ENCODE measurements around the gene TRNT1. TPM values are rescaled to one million over a fixed set of nuclear protein-coding genes. Genes with fewer than 3 reads are reported as not detected.

The TRNT1 gene
- total RNA-seq, 1 experiment from 2014 or later = 21.4 TPM

DNA sequence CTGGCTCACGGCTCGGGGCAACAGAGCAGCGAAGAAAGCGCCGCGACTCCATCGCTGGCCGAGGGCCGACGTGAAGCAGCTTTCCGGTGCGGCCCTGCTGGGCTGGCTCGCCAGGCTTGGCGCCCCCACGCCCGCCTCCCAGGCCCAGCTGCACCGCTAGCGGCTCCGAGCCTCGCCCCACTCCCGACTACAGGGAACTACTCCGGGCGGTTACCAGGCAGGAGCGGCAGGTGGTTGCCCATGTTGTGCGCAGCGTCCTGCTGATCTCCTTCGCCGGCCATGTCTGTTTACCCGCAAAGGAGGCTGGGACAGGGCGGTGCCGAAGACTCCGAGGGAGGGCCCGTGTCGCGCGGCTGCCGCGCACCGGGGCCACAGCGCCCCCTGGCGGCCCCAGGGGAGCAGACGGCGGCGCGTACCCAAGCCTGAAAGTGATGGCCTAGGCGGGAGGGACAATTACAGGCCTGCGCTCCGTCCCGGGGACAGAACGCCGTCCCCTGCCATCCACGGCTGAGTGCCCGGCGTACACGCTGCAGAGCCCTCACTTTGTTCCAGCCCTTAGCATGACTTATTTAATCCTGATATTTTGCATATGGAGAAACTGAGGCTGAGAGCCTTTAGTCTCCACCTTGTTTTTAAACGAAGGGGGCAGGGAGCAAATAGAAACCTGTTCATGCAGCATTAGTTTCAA is 52.8 kb downstream of the TRNT1 start, which contains the start of gene CRBN:
Gene CRBN, minus strand, starts transcription at position 285 of the 688 bp plus-strand sequence. Its CDS starts 4 bp downstream, at position 281.
- ATAC-seq (peak; percentile 99), DNase-seq (ENCODE audit: low read depth, low spot score) (peak; percentile 59)
- CTCF ChIA-PET = no interaction called here
- no peaks in the 10 kb centered on the region for H3K9me2 ChIP-seq (ENCODE audit: insufficient read depth)
- H3K9ac ChIP-seq (ENCODE audit: low read length) = peak within 1 kb of the TSS; percentile 72
- H3K4me1 ChIP-seq (ENCODE audit: control insufficient read depth in 1 of 2, insufficient read depth in 2 of 2, low read length in 2 of 2) = peaks cover 6 to 14% of the 10 kb centered on the region in 2 experiments; a peak in 3 of 4 replicates
- peak within 1 kb of the TSS; percentile 79 for H3K4me2 ChIP-seq (ENCODE audit: low read length)
- H3K36me3 ChIP-seq (ENCODE audit: control insufficient read depth in 1 of 2, insufficient read depth in 2 of 2, low read length in 2 of 2) = peaks cover 0 to under 1% of the 10 kb centered on the region in 2 experiments; a peak in 1 of 4 replicates
- RAD21 ChIA-PET (ENCODE audit: low non-redundant PET in 1 of 2, low total read pairs in 2 of 2, uncharacterized antibody in 2 of 2, unreplicated experiment in 2 of 2) = no interaction called here
- H2AFZ ChIP-seq (ENCODE audit: low read depth, low read length, poor library complexity, severe bottlenecking) = peak within 1 kb of the TSS; percentile 83
- no peaks in the 10 kb centered on the region for H3K27me3 ChIP-seq (ENCODE audit: insufficient read depth, low read length)
- BruUV-seq (replicated peaks) = no TSS peak
- intact Hi-C loops (cut with micrococcal nuclease) = no loop called here
- no peaks in the 10 kb centered on the region for H3K9me3 ChIP-seq (ENCODE audit: control insufficient read depth in 1 of 2, insufficient read depth in 1 of 2, low read depth in 1 of 2, low read length in 2 of 2)
- peak within 1 kb of the TSS; percentile 89 to 97 for H3K4me3 ChIP-seq (replicated peaks in 1 of 2; ENCODE audit: low read depth in 1 of 2, low read length in 2 of 2)
- H3K27ac ChIP-seq (ENCODE audit: low read depth, low read length) = peak within 1 kb of the TSS; percentile 44; the same call in 1 of the 2 replicates
- peaks cover 39% of the 10 kb centered on the region for H3K79me2 ChIP-seq (ENCODE audit: insufficient read depth, low read length)
- POLR2A ChIA-PET = no interaction called here
- H4K20me1 ChIP-seq (ENCODE audit: insufficient read depth) = no peaks in the 10 kb centered on the region
- TF ChIP-seq EZH2phosphoT487 (IDR thresholded peaks at IDR 0.05; ENCODE audit: borderline replicate concordance) (no peak), ZNF274 (IDR thresholded peaks at IDR 0.05; ENCODE audit: low read depth, low read length) (no peak), JUND (IDR thresholded peaks at IDR 0.05) (0 out of 2 replicates have a peak, but pooled peaks have one; percentile 15), TCF7L2 (IDR thresholded peaks at IDR 0.05; ENCODE audit: borderline replicate concordance, extremely low read depth, insufficient read depth, insufficient read length) (peak; percentile 47), RAD21 (IDR thresholded peaks at IDR 0.05; ENCODE audit: low read depth) (peak; percentile 58), POLR2A (IDR thresholded peaks at IDR 0.05; ENCODE audit: borderline replicate concordance, extremely low read depth, insufficient read depth, insufficient read length) (peak; percentile 66), EZH2 (IDR thresholded peaks at IDR 0.05) (no peak), ZFX (IDR thresholded peaks at IDR 0.05) (peak; percentile 84), CBX3 (IDR thresholded peaks at IDR 0.05; ENCODE audit: low read depth) (peak; percentile 90), SP1 (IDR thresholded peaks at IDR 0.05; ENCODE audit: low read depth) (peak; percentile 84), ELF1 (IDR thresholded peaks at IDR 0.05; ENCODE audit: borderline replicate concordance, low read depth) (peak; percentile 22; the same call in 1 of the 2 replicates), SIN3A (IDR thresholded peaks at IDR 0.05; ENCODE audit: low read depth) (peak; percentile 88), YY1 (IDR thresholded peaks at IDR 0.05; ENCODE audit: extremely low read depth, insufficient replicate concordance, low read depth, low read length) (peak; percentile 95), SRF (IDR thresholded peaks at IDR 0.05; ENCODE audit: low read depth) (peak; percentile 65; the same call in 1 of the 2 replicates)
- TF ChIP-seq, protein P1, sequence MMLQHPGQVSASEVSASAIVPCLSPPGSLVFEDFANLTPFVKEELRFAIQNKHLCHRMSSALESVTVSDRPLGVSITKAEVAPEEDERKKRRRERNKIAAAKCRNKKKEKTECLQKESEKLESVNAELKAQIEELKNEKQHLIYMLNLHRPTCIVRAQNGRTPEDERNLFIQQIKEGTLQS (IDR thresholded peaks at IDR 0.05) = no peak
- TF ChIP-seq, protein P2, sequence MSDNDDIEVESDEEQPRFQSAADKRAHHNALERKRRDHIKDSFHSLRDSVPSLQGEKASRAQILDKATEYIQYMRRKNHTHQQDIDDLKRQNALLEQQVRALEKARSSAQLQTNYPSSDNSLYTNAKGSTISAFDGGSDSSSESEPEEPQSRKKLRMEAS (IDR thresholded peaks at IDR 0.05) = peak; percentile 82
- TF ChIP-seq, protein P3, sequence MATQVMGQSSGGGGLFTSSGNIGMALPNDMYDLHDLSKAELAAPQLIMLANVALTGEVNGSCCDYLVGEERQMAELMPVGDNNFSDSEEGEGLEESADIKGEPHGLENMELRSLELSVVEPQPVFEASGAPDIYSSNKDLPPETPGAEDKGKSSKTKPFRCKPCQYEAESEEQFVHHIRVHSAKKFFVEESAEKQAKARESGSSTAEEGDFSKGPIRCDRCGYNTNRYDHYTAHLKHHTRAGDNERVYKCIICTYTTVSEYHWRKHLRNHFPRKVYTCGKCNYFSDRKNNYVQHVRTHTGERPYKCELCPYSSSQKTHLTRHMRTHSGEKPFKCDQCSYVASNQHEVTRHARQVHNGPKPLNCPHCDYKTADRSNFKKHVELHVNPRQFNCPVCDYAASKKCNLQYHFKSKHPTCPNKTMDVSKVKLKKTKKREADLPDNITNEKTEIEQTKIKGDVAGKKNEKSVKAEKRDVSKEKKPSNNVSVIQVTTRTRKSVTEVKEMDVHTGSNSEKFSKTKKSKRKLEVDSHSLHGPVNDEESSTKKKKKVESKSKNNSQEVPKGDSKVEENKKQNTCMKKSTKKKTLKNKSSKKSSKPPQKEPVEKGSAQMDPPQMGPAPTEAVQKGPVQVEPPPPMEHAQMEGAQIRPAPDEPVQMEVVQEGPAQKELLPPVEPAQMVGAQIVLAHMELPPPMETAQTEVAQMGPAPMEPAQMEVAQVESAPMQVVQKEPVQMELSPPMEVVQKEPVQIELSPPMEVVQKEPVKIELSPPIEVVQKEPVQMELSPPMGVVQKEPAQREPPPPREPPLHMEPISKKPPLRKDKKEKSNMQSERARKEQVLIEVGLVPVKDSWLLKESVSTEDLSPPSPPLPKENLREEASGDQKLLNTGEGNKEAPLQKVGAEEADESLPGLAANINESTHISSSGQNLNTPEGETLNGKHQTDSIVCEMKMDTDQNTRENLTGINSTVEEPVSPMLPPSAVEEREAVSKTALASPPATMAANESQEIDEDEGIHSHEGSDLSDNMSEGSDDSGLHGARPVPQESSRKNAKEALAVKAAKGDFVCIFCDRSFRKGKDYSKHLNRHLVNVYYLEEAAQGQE (IDR thresholded peaks at IDR 0.05; ENCODE audit: low read depth) = no peak
- TF ChIP-seq, protein P4, sequence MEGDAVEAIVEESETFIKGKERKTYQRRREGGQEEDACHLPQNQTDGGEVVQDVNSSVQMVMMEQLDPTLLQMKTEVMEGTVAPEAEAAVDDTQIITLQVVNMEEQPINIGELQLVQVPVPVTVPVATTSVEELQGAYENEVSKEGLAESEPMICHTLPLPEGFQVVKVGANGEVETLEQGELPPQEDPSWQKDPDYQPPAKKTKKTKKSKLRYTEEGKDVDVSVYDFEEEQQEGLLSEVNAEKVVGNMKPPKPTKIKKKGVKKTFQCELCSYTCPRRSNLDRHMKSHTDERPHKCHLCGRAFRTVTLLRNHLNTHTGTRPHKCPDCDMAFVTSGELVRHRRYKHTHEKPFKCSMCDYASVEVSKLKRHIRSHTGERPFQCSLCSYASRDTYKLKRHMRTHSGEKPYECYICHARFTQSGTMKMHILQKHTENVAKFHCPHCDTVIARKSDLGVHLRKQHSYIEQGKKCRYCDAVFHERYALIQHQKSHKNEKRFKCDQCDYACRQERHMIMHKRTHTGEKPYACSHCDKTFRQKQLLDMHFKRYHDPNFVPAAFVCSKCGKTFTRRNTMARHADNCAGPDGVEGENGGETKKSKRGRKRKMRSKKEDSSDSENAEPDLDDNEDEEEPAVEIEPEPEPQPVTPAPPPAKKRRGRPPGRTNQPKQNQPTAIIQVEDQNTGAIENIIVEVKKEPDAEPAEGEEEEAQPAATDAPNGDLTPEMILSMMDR (IDR thresholded peaks at IDR 0.05 in 2 of 3, conservative IDR thresholded peaks at IDR 0.05 in 1 of 3; ENCODE audit: borderline replicate concordance in 1 of 3, insufficient read depth in 1 of 3, low read depth in 2 of 3, low read length in 2 of 3) = peak; percentile 63 to 98 (median 96); a peak in 5 of 6 replicates
- TF ChIP-seq, protein P5, sequence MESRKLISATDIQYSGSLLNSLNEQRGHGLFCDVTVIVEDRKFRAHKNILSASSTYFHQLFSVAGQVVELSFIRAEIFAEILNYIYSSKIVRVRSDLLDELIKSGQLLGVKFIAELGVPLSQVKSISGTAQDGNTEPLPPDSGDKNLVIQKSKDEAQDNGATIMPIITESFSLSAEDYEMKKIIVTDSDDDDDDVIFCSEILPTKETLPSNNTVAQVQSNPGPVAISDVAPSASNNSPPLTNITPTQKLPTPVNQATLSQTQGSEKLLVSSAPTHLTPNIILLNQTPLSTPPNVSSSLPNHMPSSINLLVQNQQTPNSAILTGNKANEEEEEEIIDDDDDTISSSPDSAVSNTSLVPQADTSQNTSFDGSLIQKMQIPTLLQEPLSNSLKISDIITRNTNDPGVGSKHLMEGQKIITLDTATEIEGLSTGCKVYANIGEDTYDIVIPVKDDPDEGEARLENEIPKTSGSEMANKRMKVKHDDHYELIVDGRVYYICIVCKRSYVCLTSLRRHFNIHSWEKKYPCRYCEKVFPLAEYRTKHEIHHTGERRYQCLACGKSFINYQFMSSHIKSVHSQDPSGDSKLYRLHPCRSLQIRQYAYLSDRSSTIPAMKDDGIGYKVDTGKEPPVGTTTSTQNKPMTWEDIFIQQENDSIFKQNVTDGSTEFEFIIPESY (IDR thresholded peaks at IDR 0.05; ENCODE audit: extremely low read depth, insufficient replicate concordance, low read length) = no peak
